Thyroid gland (tissue), 4 donors: Measurements from ENCODE around the gene FKBP3.

Experiments
- POLR2A ChIP-seq, 2 donors: fragments of 450-650 bp; IDR thresholded peaks; one replicate each; pipeline ENCODE4 v1.6.1; 2017; ENCODE audit warnings: antibody characterized with exemption in 2 of 2, mild to moderate bottlenecking in 2 of 2, moderate library complexity in 1 of 2
- TF ChIP-seq, protein P1 (sequence below), 6 experiments: fragments of 200-600 bp in 3 of 6; fragments of 450-650 bp in 3 of 6; sonication (generic) in 3 of 6; IDR thresholded peaks; one replicate each; pipeline ENCODE4 v1.5.1; 2016 to 2019; ENCODE audit warnings: antibody characterized with exemption in 6 of 6, mild to moderate bottlenecking in 2 of 6, inconsistent platforms in 1 of 6, moderate library complexity in 1 of 6

DNA sequence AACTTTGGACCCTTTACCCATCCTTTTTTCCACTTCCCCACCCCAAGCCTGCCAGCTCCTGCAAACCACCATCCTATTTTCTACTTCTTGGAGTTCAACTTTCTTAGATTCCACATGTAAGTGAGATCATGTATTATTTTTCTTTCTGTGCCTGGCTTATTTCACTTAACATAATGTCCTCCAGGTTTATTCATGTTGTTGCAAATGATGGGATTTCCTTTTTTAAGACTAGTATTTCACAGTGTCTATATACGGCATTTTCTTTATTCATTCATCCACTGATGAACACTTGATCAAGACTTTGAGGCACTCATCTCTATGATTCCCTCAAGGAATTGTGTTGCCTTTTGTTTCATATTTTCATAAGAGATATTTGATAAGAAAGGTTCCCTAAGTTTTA, 56.0 kb downstream of the FKBP3 start:
- TF ChIP-seq, protein P1, sequence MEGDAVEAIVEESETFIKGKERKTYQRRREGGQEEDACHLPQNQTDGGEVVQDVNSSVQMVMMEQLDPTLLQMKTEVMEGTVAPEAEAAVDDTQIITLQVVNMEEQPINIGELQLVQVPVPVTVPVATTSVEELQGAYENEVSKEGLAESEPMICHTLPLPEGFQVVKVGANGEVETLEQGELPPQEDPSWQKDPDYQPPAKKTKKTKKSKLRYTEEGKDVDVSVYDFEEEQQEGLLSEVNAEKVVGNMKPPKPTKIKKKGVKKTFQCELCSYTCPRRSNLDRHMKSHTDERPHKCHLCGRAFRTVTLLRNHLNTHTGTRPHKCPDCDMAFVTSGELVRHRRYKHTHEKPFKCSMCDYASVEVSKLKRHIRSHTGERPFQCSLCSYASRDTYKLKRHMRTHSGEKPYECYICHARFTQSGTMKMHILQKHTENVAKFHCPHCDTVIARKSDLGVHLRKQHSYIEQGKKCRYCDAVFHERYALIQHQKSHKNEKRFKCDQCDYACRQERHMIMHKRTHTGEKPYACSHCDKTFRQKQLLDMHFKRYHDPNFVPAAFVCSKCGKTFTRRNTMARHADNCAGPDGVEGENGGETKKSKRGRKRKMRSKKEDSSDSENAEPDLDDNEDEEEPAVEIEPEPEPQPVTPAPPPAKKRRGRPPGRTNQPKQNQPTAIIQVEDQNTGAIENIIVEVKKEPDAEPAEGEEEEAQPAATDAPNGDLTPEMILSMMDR (IDR thresholded peaks at IDR 0.05): no peak
- TF ChIP-seq POLR2A (IDR thresholded peaks at IDR 0.05): no peak
